Brain microvascular endothelial cell (primary cell): ENCODE measurements around the gene MID1.

ENCODE experiments used
- DNase-seq: peaks from one replicate; pipeline ENCODE4 v3.0.0-alpha.2; 2020
- H3K27ac ChIP-seq: fragments of 250-450 bp; sonication (Bioruptor Pico); 2 replicates; pipeline ENCODE4 v1.5.1; 2020; ENCODE audit warnings: mild to moderate bottlenecking, moderate library complexity
- H3K27me3 ChIP-seq: fragments of 250-450 bp; sonication (Bioruptor Pico); replicated peaks from 2 replicates; pipeline ENCODE4 v1.5.1; 2020; ENCODE audit warnings: mild to moderate bottlenecking
- H3K36me3 ChIP-seq: fragments of 250-450 bp; sonication (Bioruptor Pico); replicated peaks from 2 replicates; pipeline ENCODE4 v1.5.1; 2020; ENCODE audit warnings: mild to moderate bottlenecking
- H3K4me3 ChIP-seq: 2 replicates; pipeline ENCODE4 v1.5.1; 2011; ENCODE audit warnings: low read depth, mild to moderate bottlenecking, control low read depth, low read length, moderate library complexity
- in situ Hi-C: cut with HindIII; loops from 2 replicates; pipeline ENCODE4 v1.10.0; 2017; ENCODE audit warnings: low sequenced_read_pairs, low pct_ligation_motif_present
- TF ChIP-seq, protein P1 (sequence below): IDR thresholded peaks from 2 replicates; pipeline ENCODE4 v1.5.1; 2011; ENCODE audit warnings: low read depth, mild to moderate bottlenecking, moderate library complexity, low read length, control low read depth, inconsistent platforms; ENCODE audit errors: missing control alignments

MID1 gene

DNA sequence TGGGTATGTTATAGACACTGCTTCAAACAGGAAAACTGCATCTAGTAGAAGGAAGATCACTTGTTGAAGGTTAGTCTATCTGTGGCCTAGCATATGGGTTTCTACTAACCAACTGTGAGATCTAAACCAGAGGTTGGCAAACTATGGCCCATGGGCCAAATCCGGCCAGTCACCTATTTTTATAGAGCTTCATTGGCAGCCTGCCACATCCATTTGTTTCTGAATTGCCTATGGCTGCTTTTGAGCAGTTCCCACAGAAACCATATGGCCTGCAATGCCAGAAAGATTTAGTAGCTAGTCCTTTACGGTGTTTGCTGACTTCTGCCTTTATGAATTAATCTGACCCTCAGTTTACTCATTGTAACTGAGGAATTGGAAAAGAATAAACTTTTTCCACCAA lies 71.1 kb downstream of the MID1 start:
- no peak overlapping the region for H3K4me3 ChIP-seq
- TF ChIP-seq, protein P1, sequence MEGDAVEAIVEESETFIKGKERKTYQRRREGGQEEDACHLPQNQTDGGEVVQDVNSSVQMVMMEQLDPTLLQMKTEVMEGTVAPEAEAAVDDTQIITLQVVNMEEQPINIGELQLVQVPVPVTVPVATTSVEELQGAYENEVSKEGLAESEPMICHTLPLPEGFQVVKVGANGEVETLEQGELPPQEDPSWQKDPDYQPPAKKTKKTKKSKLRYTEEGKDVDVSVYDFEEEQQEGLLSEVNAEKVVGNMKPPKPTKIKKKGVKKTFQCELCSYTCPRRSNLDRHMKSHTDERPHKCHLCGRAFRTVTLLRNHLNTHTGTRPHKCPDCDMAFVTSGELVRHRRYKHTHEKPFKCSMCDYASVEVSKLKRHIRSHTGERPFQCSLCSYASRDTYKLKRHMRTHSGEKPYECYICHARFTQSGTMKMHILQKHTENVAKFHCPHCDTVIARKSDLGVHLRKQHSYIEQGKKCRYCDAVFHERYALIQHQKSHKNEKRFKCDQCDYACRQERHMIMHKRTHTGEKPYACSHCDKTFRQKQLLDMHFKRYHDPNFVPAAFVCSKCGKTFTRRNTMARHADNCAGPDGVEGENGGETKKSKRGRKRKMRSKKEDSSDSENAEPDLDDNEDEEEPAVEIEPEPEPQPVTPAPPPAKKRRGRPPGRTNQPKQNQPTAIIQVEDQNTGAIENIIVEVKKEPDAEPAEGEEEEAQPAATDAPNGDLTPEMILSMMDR = no peak
- DNase-seq = peak; percentile 40
- no peak overlapping the region for H3K27ac ChIP-seq
- H3K36me3 ChIP-seq = no peaks in the 10 kb centered on the region
- in situ Hi-C loops = no loop called here
- H3K27me3 ChIP-seq = no peaks in the 10 kb centered on the region

DNA sequence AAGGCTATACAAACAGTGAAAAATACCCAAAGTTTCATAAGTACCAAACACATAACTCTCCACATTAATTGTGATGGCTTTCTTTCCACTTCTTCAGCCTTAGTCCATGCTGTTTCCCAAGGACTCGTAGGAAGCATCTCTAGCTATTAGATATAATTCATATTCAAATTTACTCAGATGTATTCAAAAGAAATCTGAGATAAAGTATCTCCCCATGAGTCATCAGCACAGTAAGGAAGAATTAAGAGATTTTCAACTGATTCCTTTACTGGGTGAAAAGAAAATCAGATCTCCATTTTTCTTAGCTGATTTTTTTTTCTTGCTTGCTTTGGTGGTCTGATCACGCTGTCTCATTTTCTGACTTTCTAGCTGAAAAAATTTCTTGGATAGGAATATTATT lies 71.7 kb downstream of the MID1 start:
- Histone ChIP-seq H3K4me3 (no peak overlapping the region), H3K36me3 (no peaks in the 10 kb centered on the region), H3K27me3 (no peaks in the 10 kb centered on the region), H3K27ac (no peak overlapping the region)
- TF ChIP-seq, protein P1 = no peak
- in situ Hi-C loops = no loop called here
- no peak for DNase-seq

DNA sequence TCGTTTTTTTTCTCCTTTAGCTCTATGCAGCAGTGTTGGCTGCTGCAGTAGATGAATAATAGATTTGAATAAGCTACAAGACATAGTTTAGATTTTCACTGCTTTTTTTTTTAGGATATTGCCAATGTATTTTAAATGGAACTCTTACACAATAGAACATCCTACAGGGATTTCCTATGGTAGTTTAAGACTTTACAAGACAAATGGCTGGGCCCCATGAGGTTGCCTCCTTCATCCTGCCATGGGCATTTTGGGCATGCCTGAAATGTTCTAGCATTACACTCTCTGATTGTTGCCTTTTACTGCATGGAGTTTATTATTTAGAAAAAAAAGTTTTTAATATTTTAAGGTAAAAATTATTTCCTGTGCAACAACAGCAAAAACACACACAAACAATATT lies 74.5 kb downstream of the MID1 start:
- in situ Hi-C loops = no loop called here
- no peak for DNase-seq
- TF ChIP-seq, protein P1 = no peak
- H3K27ac ChIP-seq = no peak overlapping the region
- H3K36me3 ChIP-seq = no peaks in the 10 kb centered on the region
- H3K4me3 ChIP-seq = no peak overlapping the region
- no peaks in the 10 kb centered on the region for H3K27me3 ChIP-seq

DNA sequence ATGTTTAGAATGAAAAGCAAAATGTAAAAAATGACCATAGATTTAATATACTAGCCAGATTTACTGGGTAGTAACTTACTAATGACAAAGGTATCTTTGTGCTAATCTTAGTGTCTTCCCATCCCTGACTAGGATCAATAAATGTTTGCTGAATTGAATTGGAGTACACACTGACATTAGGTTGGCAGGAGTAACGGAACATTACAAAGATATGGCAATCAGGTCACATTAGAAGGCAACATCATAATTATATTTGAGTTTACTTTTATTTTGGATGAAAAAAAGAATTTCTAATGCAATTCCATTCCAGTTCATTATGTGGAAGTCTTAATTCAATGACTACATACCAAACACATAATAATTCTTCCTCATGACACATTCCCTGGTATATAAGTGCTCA lies 77.8 kb downstream of the MID1 start:
- H3K4me3 ChIP-seq = no peak overlapping the region
- no peak for DNase-seq
- H3K27me3 ChIP-seq = no peaks in the 10 kb centered on the region
- TF ChIP-seq, protein P1 = no peak
- H3K27ac ChIP-seq = no peak overlapping the region
- in situ Hi-C loops = no loop called here
- H3K36me3 ChIP-seq = no peaks in the 10 kb centered on the region

DNA sequence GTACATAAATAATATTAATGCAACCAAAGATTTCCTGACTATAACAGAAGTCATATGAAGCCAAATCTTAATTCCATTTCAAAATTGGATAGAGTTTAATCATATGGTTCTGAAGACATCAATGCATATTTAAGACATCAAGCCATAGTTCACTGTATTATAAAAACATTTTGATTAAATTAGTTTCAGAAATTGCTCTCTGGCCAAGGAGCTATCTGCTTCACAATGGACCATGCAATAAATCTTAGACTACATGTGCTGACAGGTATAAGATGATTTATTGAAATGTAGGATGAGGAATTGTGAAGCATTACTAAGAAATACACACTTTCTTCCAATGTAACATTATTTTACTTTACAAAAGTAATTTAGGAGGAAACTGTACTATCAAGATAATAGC lies 81.6 kb downstream of the MID1 start:
- Histone ChIP-seq H3K4me3 (no peak overlapping the region), H3K27me3 (no peaks in the 10 kb centered on the region), H3K36me3 (no peaks in the 10 kb centered on the region), H3K27ac (no peak overlapping the region)
- in situ Hi-C loops = no loop called here
- DNase-seq = no peak
- TF ChIP-seq, protein P1 = no peak

DNA sequence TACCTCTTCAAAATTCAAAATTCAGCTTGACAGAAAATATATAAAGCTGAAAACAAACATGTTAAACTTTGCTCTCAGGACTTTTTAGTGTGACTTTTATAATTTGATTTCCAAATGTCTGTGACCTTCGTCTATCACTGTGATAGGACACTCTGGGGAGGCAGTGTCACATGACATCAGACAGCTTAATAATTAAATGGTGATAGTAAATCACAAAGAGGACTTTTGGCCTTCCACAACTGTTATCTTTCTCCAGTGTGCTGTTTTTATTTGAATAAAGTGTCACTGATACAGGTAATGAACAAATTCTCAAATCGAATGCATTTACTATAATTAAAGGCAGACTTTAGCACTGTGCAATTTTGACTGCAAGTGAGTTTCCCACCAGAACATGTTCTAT lies 83.1 kb downstream of the MID1 start:
- no peak overlapping the region for H3K27ac ChIP-seq
- H3K4me3 ChIP-seq = no peak overlapping the region
- no peaks in the 10 kb centered on the region for H3K27me3 ChIP-seq
- in situ Hi-C loops = no loop called here
- no peak for DNase-seq
- TF ChIP-seq, protein P1 = no peak
- H3K36me3 ChIP-seq = no peaks in the 10 kb centered on the region
